Caco-2 (cell line): ENCODE measurements around the gene GPR142. TPM values are rescaled to one million over a fixed set of nuclear protein-coding genes. Genes with fewer than 3 reads are reported as not detected.

Experiments used
- Bru-seq: library from RNA; stranded (reverse); fragments of 400-500 nt; gene quantifications from one replicate; lab custom pipeline; 2021; lab: Mats Ljungman, UMichigan
- BruChase-seq, 2 experiments: library from RNA; stranded (reverse); fragments of 400-500 nt; gene quantifications; one replicate each; lab custom pipeline; 2021; lab: Mats Ljungman, UMichigan
- BruUV-seq: library from RNA; stranded (reverse); fragments of 400-500 nt; replicated peaks from 2 replicates; lab custom pipeline; 2021; lab: Mats Ljungman, UMichigan
- CTCF ChIA-PET: fragments of 300-600 bp; sonication (Branson Sonifier 250); formaldehyde crosslinking; loops from one replicate; lab custom pipeline; 2022; ENCODE audit warnings: antibody characterized with exemption; lab: Charles Lee
- POLR2A ChIA-PET: fragments of 300-600 bp; sonication (Branson Sonifier 250); formaldehyde crosslinking; loops from one replicate; lab custom pipeline; 2022; ENCODE audit warnings: antibody characterized with exemption; lab: Charles Lee
- DNase-seq, 2 experiments: peaks; one replicate each; pipeline versions ENCODE4 v3.0.0 to v3.0.0-alpha.2; 2020 to 2022
- H3K27me3 ChIP-seq: replicated peaks from 2 replicates; pipeline ENCODE4 v1.6.0; 2011; ENCODE audit warnings: low read length; ENCODE audit not compliant: control insufficient read depth, insufficient read depth
- H3K36me3 ChIP-seq: 2 replicates; pipeline ENCODE4 v1.5.1; 2011; ENCODE audit warnings: low read length; ENCODE audit not compliant: control insufficient read depth, insufficient read depth
- H3K4me1 ChIP-seq: fragments of 250-450 bp; sonication (Bioruptor Pico); 2 replicates; pipeline ENCODE4 v1.5.1; 2020; ENCODE audit warnings: mild to moderate bottlenecking
- H3K4me3 ChIP-seq: 2 replicates; pipeline ENCODE4 v1.5.1; 2011; ENCODE audit warnings: low read depth, mild to moderate bottlenecking, control low read depth, low read length
- H3K9me3 ChIP-seq: fragments of 250-450 bp; sonication (Bioruptor Pico); 2 replicates; pipeline ENCODE4 v1.5.1; 2020; ENCODE audit warnings: mild to moderate bottlenecking, moderate library complexity
- H3K27ac Mint-ChIP-seq: one replicate; pipeline ENCODE4 v1.8.0; 2022; ENCODE audit warnings: mixed read lengths; ENCODE audit not compliant: unreplicated experiment
- H3K27me3 Mint-ChIP-seq: one replicate; pipeline ENCODE4 v1.8.0; 2022; ENCODE audit warnings: mixed read lengths; ENCODE audit not compliant: insufficient read depth, unreplicated experiment
- H3K36me3 Mint-ChIP-seq: one replicate; pipeline ENCODE4 v1.8.0; 2022; ENCODE audit warnings: mild to moderate bottlenecking, mixed read lengths; ENCODE audit not compliant: insufficient read depth, unreplicated experiment
- H3K4me1 Mint-ChIP-seq: one replicate; pipeline ENCODE4 v1.8.0; 2022; ENCODE audit warnings: low read depth, mixed read lengths; ENCODE audit not compliant: unreplicated experiment
- H3K4me3 Mint-ChIP-seq: one replicate; pipeline ENCODE4 v1.8.0; 2022; ENCODE audit warnings: mild to moderate bottlenecking, moderate library complexity, mixed read lengths; ENCODE audit not compliant: unreplicated experiment
- H3K9me3 Mint-ChIP-seq: one replicate; pipeline ENCODE4 v1.8.0; 2022; ENCODE audit warnings: mixed read lengths; ENCODE audit not compliant: unreplicated experiment
- intact Hi-C: fragments of 100-400 bp; cut with micrococcal nuclease; formaldehyde crosslinking; loops from one replicate; pipeline ENCODE4 v1.10.0; 2022; ENCODE audit not compliant: unreplicated experiment
- long read RNA-seq: library from polyadenylated mRNA; stranded (forward); transcript quantifications from one replicate; pipeline ENCODE4 v2.0.0, GENCODE V29; 2022
- total RNA-seq: library from RNA; stranded (reverse); gene quantifications from 2 replicates; pipeline ENCODE4 v1.2.3, GENCODE V29; 2022
- TF ChIP-seq, protein P1 (sequence below), 2 experiments: fragments of 200-600 bp in 1 of 2; IDR thresholded peaks; 1 replicate in 1 of 2; 2 replicates in 1 of 2; pipeline versions ENCODE4 v1.5.1 to v1.8.0; 2011 to 2022; ENCODE audit warnings: antibody characterized with exemption in 1 of 2, control low read depth in 1 of 2, inconsistent platforms in 1 of 2, low read depth in 1 of 2, low read length in 1 of 2, mild to moderate bottlenecking in 1 of 2, moderate library complexity in 1 of 2; ENCODE audit not compliant: insufficient read depth in 1 of 2, severe bottlenecking in 1 of 2, unreplicated experiment in 1 of 2

The GPR142 gene, protein sequence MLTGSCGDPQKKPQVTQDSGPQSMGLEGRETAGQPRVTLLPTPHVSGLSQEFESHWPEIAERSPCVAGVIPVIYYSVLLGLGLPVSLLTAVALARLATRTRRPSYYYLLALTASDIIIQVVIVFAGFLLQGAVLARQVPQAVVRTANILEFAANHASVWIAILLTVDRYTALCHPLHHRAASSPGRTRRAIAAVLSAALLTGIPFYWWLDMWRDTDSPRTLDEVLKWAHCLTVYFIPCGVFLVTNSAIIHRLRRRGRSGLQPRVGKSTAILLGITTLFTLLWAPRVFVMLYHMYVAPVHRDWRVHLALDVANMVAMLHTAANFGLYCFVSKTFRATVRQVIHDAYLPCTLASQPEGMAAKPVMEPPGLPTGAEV
- total RNA-seq (not detected in 2 replicates), Bru-seq, nascent RNA (not detected), BruChase-seq, experiment 1, labeled RNA remaining after a 2-hour chase (not detected), BruChase-seq, experiment 2, labeled RNA remaining after a 6-hour chase (not detected)
- long read RNA-seq: 0 reads

GRCh38 chr17:74367206-74367605, at the start of gene GPR142:
Gene GPR142, plus strand, starts transcription at chr17:74367506. Its CDS starts 2,035 bp downstream, at chr17:74369541.
- DNase-seq: no peak
- BruUV-seq: no TSS peak
- Histone ChIP-seq H3K4me3 (no peak within 1 kb of the TSS), H3K27me3 (no peaks in the 10 kb centered on the region), H3K9me3 (no peaks in the 10 kb centered on the region), H3K4me1 (peaks cover 4% of the 10 kb centered on the region; the same call in 1 of the 2 replicates), H3K36me3 (no peaks in the 10 kb centered on the region)
- POLR2A ChIA-PET: no interaction called here
- Mint-ChIP-seq H3K4me3 (no peak within 1 kb of the TSS), H3K9me3 (no peaks in the 10 kb centered on the region), H3K27ac (no peak within 1 kb of the TSS), H3K36me3 (no peaks in the 10 kb centered on the region), H3K4me1 (peaks cover 5% of the 10 kb centered on the region), H3K27me3 (no peaks in the 10 kb centered on the region)
- CTCF ChIA-PET: interaction anchor here (0.8 to 3.6 kb wide), 12 partner anchors 10 to 166 kb away, joined by 3 to 33 read pairs (median 7); partner anchors contain the start of gene TTYH2
- TF ChIP-seq, protein P1, sequence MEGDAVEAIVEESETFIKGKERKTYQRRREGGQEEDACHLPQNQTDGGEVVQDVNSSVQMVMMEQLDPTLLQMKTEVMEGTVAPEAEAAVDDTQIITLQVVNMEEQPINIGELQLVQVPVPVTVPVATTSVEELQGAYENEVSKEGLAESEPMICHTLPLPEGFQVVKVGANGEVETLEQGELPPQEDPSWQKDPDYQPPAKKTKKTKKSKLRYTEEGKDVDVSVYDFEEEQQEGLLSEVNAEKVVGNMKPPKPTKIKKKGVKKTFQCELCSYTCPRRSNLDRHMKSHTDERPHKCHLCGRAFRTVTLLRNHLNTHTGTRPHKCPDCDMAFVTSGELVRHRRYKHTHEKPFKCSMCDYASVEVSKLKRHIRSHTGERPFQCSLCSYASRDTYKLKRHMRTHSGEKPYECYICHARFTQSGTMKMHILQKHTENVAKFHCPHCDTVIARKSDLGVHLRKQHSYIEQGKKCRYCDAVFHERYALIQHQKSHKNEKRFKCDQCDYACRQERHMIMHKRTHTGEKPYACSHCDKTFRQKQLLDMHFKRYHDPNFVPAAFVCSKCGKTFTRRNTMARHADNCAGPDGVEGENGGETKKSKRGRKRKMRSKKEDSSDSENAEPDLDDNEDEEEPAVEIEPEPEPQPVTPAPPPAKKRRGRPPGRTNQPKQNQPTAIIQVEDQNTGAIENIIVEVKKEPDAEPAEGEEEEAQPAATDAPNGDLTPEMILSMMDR (IDR thresholded peaks at IDR 0.05; ENCODE audit: insufficient read depth in 1 of 2, low read depth in 1 of 2, low read length in 1 of 2, severe bottlenecking in 1 of 2, unreplicated experiment in 1 of 2): no peak
- intact Hi-C loops: loop anchor here (5.0 to 10.0 kb wide), 2 partner anchors 152 to 165 kb away; partner anchors contain the start of genes CD300LB and TTYH2

DNA sequence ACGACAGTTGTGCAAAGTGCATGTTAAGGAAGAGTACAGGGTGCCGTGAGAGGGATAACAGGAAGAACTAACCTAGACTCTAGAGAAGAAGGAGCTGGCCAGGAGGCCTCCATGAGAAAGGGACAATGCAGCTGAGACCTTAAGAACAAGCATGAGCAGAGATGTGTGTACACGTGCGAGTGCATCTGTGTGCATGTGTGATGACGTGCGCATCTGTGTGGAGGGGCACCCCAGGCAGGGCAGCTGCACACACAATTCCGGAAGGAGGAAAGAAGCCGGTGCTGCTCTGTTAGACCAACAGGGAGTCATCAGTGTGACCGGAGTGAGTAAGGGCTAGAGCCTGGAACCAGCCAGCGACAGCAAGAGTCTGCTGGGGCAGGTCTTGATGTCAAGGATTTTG, 48.9 kb upstream of the GPR142 start:
- no TSS peak for BruUV-seq

DNA sequence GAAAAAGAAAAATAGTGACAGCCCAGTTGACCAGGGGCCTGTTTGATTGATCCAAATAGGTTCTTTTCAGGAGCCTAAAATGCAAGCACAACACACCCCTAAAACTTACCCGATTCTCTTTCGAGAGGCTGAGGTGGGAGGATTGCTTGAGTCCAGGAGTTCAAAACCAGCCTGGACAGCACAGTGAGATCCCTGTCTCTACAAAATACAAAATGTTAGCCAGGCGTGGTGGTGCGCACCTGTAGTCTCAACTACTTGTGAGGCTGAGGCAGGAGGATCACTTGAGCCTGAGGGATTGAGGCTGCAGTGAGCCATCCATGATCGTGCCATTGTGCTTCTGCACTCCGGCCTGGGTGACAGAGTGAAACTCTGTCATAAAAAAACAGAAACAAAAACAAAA, 42.8 kb upstream of the GPR142 start:
- Mint-ChIP-seq H3K27ac (no peak overlapping the region), H3K27me3 (peaks cover 12% of the 10 kb centered on the region), H3K4me3 (no peak overlapping the region), H3K9me3 (no peaks in the 10 kb centered on the region), H3K4me1 (no peaks in the 10 kb centered on the region), H3K36me3 (no peaks in the 10 kb centered on the region)
- no TSS peak for BruUV-seq
- CTCF ChIA-PET: no interaction called here
- Histone ChIP-seq H3K4me1 (peaks cover 5% of the 10 kb centered on the region), H3K27me3 (no peaks in the 10 kb centered on the region), H3K9me3 (no peaks in the 10 kb centered on the region), H3K36me3 (no peaks in the 10 kb centered on the region), H3K4me3 (no peak overlapping the region)
- TF ChIP-seq, protein P1 (IDR thresholded peaks at IDR 0.05; ENCODE audit: insufficient read depth in 1 of 2, low read depth in 1 of 2, low read length in 1 of 2, severe bottlenecking in 1 of 2, unreplicated experiment in 1 of 2): no peak
- POLR2A ChIA-PET: no interaction called here
- intact Hi-C loops: no loop called here
- DNase-seq: no peak

More for the DNA sequence above, 48.9 kb upstream of the GPR142 start:
- ChIA-PET CTCF (no interaction called here), POLR2A (no interaction called here)
- H3K36me3 Mint-ChIP-seq: no peaks in the 10 kb centered on the region
- no peaks in the 10 kb centered on the region for H3K27me3 ChIP-seq
- no peaks in the 10 kb centered on the region for H3K4me1 ChIP-seq
- no peak overlapping the region for H3K27ac Mint-ChIP-seq
- H3K27me3 Mint-ChIP-seq: peaks cover 12% of the 10 kb centered on the region
- H3K4me1 Mint-ChIP-seq: no peaks in the 10 kb centered on the region
- H3K4me3 Mint-ChIP-seq: no peak overlapping the region
- no peaks in the 10 kb centered on the region for H3K9me3 Mint-ChIP-seq
- DNase-seq: no peak
- intact Hi-C loops: no loop called here
- TF ChIP-seq, protein P1 (IDR thresholded peaks at IDR 0.05; ENCODE audit: insufficient read depth in 1 of 2, low read depth in 1 of 2, low read length in 1 of 2, severe bottlenecking in 1 of 2, unreplicated experiment in 1 of 2): no peak
- H3K36me3 ChIP-seq: no peaks in the 10 kb centered on the region
- no peak overlapping the region for H3K4me3 ChIP-seq
- no peaks in the 10 kb centered on the region for H3K9me3 ChIP-seq
